Progenitor cell of endocrine pancreas (in vitro differentiated cells): Measurements from ENCODE around the gene CCDC158. TPM values are rescaled to one million over a fixed set of nuclear protein-coding genes. Genes with fewer than 3 reads are reported as not detected.

Experiments
- DNase-seq: peaks from one replicate; pipeline ENCODE4 v3.0.0; 2021; ENCODE audit warnings: low spot score; ENCODE audit not compliant: unreplicated experiment
- H3K27ac Mint-ChIP-seq: 2 replicates; pipeline ENCODE4 v1.8.0; 2021; ENCODE audit warnings: mild to moderate bottlenecking, moderate library complexity, mixed read lengths
- H3K27me3 Mint-ChIP-seq: 2 replicates; pipeline ENCODE4 v1.8.0; 2021; ENCODE audit warnings: mixed read lengths
- H3K36me3 Mint-ChIP-seq: 2 replicates; pipeline ENCODE4 v1.8.0; 2022; ENCODE audit warnings: mixed read lengths; ENCODE audit not compliant: insufficient read depth
- H3K4me1 Mint-ChIP-seq: 2 replicates; pipeline ENCODE4 v1.8.0; 2021; ENCODE audit warnings: low read depth, mixed read lengths
- H3K4me3 Mint-ChIP-seq: 2 replicates; pipeline ENCODE4 v1.8.0; 2021; ENCODE audit warnings: low read depth, mild to moderate bottlenecking, moderate library complexity, mixed read lengths
- H3K9me3 Mint-ChIP-seq: 2 replicates; pipeline ENCODE4 v1.8.0; 2021; ENCODE audit warnings: low read depth, mixed read lengths
- total RNA-seq: library from RNA; stranded (reverse); gene quantifications from 2 replicates; pipeline ENCODE4 v1.2.1, GENCODE V29; 2021
- TF ChIP-seq, protein P1 (sequence below): fragments of 200-600 bp; sonication (generic); IDR thresholded peaks from one replicate; pipeline ENCODE4 v1.5.0; 2021; ENCODE audit warnings: antibody characterized with exemption, mild to moderate bottlenecking; ENCODE audit not compliant: unreplicated experiment

The CCDC158 gene
- total RNA-seq, 1 donor from 2014 or later, result not detected

DNA sequence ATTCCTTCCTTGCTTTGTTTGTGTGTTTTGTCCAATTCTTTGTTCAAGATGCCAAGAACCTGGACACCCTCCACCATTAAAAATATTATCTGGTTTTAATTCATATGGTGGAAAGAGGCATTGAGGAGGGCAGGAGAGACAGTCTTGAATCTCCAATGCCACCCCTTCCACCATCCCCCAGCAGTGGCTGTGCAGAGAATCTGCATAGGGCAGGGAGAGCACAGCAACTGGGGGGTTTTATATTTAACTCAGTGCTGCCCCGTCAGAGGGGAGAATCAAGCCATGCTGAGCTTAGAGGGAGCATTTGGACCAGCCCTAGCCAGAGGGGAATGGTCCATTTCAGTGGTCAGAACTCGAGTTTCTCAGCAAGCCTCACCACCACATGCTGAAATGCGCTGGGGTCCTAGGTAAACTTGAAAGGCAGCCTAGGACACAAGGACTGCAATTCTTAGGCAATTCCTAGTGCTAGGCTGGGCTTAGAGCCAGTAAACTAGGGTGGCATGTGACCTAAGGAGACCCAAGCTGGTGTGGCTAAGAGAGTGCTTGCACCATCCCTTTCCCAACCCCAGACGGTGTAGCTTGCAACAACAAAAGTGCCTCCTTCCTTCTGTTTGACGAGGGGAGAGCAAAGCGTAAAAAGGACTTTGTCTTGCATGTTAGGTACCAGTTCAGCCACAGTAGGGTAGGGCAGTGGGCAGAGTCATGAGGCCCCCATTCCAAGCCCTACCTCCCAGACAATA is 34.2 kb downstream of the CCDC158 start:
- H3K27me3 Mint-ChIP-seq, result no peaks in the 10 kb centered on the region
- DNase-seq, result no peak
- no peak overlapping the region for H3K27ac Mint-ChIP-seq
- peaks cover 21% of the 10 kb centered on the region for H3K9me3 Mint-ChIP-seq
- no peak overlapping the region for H3K4me3 Mint-ChIP-seq
- H3K4me1 Mint-ChIP-seq, result peaks cover 3% of the 10 kb centered on the region
- TF ChIP-seq, protein P1, sequence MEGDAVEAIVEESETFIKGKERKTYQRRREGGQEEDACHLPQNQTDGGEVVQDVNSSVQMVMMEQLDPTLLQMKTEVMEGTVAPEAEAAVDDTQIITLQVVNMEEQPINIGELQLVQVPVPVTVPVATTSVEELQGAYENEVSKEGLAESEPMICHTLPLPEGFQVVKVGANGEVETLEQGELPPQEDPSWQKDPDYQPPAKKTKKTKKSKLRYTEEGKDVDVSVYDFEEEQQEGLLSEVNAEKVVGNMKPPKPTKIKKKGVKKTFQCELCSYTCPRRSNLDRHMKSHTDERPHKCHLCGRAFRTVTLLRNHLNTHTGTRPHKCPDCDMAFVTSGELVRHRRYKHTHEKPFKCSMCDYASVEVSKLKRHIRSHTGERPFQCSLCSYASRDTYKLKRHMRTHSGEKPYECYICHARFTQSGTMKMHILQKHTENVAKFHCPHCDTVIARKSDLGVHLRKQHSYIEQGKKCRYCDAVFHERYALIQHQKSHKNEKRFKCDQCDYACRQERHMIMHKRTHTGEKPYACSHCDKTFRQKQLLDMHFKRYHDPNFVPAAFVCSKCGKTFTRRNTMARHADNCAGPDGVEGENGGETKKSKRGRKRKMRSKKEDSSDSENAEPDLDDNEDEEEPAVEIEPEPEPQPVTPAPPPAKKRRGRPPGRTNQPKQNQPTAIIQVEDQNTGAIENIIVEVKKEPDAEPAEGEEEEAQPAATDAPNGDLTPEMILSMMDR, result no peak
- H3K36me3 Mint-ChIP-seq, result no peaks in the 10 kb centered on the region

DNA sequence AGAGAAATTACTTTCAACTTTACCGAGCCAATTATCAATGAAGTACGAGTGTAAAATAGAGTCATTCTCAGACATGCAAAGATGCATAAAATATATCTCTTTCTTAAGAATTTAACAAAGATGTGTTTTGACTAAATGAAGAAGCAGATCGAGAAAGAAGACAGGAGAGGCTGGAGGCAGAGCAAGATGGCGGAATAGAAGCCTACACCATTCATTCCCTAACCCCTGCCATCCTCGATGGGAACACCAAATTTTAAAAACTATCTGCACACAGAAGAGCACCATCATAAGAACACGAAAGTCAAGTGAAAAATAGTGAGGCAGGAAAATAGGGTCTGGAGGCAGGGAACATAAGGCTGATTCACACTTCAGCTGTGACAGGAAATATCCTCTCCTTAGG is 35.0 kb downstream of the CCDC158 start:
- Mint-ChIP-seq H3K27me3 (no peaks in the 10 kb centered on the region), H3K9me3 (peaks cover 18% of the 10 kb centered on the region), H3K4me3 (no peak overlapping the region), H3K4me1 (peaks cover 3% of the 10 kb centered on the region), H3K27ac (no peak overlapping the region), H3K36me3 (no peaks in the 10 kb centered on the region)
- no peak for DNase-seq
- TF ChIP-seq, protein P1, result no peak

DNA sequence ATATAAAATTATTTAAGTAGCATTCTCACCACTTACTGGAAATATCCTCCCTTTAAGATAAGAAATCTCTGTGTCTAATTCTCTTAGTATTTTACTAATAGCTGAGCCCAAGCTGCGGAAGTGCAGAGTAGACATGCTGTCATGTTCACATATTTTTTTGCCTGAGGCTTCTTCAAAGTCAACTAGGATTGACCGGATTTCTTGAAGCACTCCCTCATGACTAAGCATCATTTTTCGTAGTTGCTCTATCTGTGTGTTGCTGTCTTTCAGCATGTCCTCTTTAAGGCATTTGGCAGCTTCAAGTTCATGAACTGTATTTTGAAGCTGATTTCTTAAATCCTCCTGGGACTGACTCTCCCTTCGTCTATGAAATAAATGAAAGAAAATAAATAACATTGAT is 36.9 kb downstream of the CCDC158 start:
- peaks cover 3% of the 10 kb centered on the region for H3K4me1 Mint-ChIP-seq
- TF ChIP-seq, protein P1, result no peak
- DNase-seq, result no peak
- H3K9me3 Mint-ChIP-seq, result peaks cover 8% of the 10 kb centered on the region
- no peaks in the 10 kb centered on the region for H3K36me3 Mint-ChIP-seq
- no peaks in the 10 kb centered on the region for H3K27me3 Mint-ChIP-seq
- no peak overlapping the region for H3K27ac Mint-ChIP-seq
- no peak overlapping the region for H3K4me3 Mint-ChIP-seq

DNA sequence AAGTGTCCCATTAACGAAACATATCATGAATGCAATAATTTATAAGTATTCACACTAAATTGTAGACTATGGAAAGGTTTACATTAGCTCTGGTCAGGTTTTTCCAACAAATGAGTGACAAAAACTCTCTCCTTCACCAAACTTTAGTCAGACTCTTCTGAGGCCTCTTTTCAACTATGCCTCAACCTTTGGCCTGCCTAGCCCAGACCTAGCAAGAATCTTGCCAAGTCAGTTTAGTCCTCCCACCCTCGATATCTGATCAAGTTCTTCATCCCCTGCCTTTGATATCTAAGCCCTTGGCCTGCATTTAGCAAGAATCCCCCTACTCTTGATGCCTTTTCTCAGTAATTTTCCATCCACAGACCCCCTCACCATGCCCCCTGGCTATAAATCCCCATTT is 37.9 kb downstream of the CCDC158 start:
- no peaks in the 10 kb centered on the region for H3K27me3 Mint-ChIP-seq
- DNase-seq, result no peak
- no peaks in the 10 kb centered on the region for H3K36me3 Mint-ChIP-seq
- peaks cover 8% of the 10 kb centered on the region for H3K9me3 Mint-ChIP-seq
- no peak overlapping the region for H3K27ac Mint-ChIP-seq
- peaks cover 6% of the 10 kb centered on the region for H3K4me1 Mint-ChIP-seq
- TF ChIP-seq, protein P1, result no peak
- no peak overlapping the region for H3K4me3 Mint-ChIP-seq

DNA sequence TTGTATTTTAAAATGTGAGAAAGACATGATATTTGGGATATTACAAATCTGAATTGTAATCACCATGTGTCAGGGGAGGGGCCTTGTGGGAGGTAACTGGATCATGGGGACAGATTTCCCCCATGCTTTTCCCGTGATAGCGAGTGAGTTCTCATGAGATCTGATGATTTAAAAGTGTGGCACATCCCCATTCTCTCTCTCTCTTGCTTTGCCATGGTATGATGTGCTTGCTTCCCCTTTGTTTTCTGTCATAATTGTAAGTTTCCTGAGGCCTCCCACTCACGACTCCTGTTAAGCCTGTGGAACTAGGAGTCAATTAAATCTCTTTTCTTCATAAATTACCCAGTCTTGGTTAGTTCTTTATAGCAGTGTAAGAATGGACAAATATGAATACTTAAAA is 39.0 kb downstream of the CCDC158 start:
- TF ChIP-seq, protein P1, result no peak
- H3K27ac Mint-ChIP-seq, result no peak overlapping the region
- no peaks in the 10 kb centered on the region for H3K36me3 Mint-ChIP-seq
- DNase-seq, result no peak
- no peaks in the 10 kb centered on the region for H3K27me3 Mint-ChIP-seq
- H3K4me1 Mint-ChIP-seq, result peaks cover 16% of the 10 kb centered on the region
- no peak overlapping the region for H3K4me3 Mint-ChIP-seq
- H3K9me3 Mint-ChIP-seq, result peaks cover 8% of the 10 kb centered on the region
